GM12801 (cell line): ENCODE results near the gene CTIF.

Source experiments
- CTCF ChIP-seq: IDR thresholded peaks from one replicate; pipeline ENCODE4 v1.5.1; 2011; ENCODE audit warnings: control low read depth; ENCODE audit not compliant: insufficient read length; ENCODE audit errors: extremely low read depth

Gene CTIF

GRCh38 chr18:48706731-48707130 is 167.9 kb downstream of the CTIF start:
- TF ChIP-seq CTCF: no peak

GRCh38 chr18:48707636-48708296 is 168.9 kb downstream of the CTIF start:
- TF ChIP-seq CTCF: no peak

GRCh38 chr18:48708807-48709206 is 170.0 kb downstream of the CTIF start:
- TF ChIP-seq CTCF: no peak

- no peak for TF ChIP-seq CTCF
These were observed 170.7 kb downstream of the CTIF start for GRCh38 chr18:48709371-48710062.

GRCh38 chr18:48711651-48712486 is 173.0 kb downstream of the CTIF start:
- no peak for TF ChIP-seq CTCF

GRCh38 chr18:48713309-48713708 is 174.5 kb downstream of the CTIF start:
- no peak for TF ChIP-seq CTCF

GRCh38 chr18:48714873-48715272 is 176.0 kb downstream of the CTIF start:
- TF ChIP-seq CTCF: no peak
